GM21367 (cell line): ENCODE results near the gene TRABD2A.
A peak's percentile ranks its signal among the peaks of the same experiment; 100 is the strongest.

Experiments
- ATAC-seq: cut with Tn5 transposase; IDR thresholded peaks from one replicate; pipeline ENCODE4 v1.9.1; 2021; ENCODE audit not compliant: unreplicated experiment

TRABD2A gene

GRCh38 chr2:84854850-84855249 lies 26.0 kb downstream of the TRABD2A start:
- ATAC-seq = no peak

GRCh38 chr2:84851876-84852275 lies 29.0 kb downstream of the TRABD2A start:
- ATAC-seq = no peak

DNA sequence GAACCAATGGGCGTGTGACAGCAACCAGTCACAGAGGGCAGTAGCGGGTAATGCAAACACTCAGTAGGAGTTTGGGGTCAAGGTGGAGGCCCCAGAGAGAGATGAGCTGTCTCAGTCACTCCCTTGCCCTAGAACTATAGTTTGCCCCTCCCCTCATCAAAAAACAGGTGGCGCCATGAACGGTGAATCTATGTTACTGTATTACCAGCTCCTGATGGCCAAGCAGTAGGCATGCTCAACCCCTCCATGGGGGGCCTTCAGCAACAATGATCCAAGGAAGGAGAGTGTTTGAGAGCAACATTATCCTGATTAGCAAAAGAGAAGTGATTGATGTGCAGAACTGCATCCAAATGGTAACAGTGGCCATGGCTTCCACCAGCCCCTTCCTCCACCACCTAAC lies 30.4 kb downstream of the TRABD2A start:
- no peak for ATAC-seq

DNA sequence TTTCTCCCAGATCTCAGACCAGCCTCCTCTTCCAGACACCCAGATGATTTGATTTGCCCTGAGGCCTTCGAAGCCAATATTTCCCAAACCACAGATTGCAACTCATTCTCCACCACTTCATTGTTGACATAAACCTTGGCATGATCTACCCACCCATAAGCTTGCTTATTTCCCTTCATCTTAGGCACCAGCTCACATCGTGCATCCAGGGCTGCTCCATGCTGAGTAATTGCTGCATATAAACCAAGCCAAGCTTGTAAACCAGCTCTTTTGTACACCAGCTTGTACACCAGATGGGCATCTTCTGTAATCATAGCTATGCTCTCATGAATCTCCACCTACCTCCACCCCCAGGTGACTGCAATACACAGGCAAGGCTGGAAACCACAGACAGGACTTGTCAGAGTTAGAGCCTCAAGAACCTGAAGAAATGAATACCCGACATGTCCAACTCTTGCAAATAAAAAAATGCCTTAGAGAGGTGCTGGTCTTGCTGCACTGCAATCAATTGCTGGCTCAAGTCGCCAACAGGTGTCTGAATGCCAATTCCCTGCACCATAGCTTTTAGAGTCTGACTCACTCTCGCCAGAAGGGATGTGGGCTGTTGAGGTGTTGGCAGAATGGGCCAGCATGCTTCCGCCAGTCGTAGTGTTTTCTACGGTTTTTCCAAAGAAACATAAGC lies 31.5 kb downstream of the TRABD2A start:
- no peak for ATAC-seq

- ATAC-seq = no peak
Observed at GRCh38 chr2:84847326-84848050, 33.4 kb downstream of the TRABD2A start.

DNA sequence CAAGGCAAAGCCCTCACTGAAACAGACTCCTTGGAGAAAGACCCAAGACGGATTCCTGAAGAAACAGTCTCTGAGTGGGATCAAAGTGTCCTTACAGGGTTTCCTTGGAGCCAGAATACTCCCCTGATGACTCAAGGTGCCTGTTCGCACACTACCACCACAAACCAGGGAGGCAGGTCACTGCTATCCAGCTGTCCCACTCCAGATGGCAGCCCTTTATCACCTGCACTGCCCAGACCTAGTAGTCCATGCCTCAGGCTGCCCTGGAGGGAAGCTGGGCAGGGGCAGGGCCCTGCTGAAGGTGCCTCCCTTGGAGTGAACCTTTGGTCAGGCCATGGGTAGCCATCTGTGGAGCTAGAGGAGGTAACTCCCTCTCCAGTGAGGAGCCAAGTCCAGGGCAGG lies 34.1 kb downstream of the TRABD2A start:
- no peak for ATAC-seq

GRCh38 chr2:84846041-84846663 lies 34.7 kb downstream of the TRABD2A start:
- ATAC-seq = no peak

DNA sequence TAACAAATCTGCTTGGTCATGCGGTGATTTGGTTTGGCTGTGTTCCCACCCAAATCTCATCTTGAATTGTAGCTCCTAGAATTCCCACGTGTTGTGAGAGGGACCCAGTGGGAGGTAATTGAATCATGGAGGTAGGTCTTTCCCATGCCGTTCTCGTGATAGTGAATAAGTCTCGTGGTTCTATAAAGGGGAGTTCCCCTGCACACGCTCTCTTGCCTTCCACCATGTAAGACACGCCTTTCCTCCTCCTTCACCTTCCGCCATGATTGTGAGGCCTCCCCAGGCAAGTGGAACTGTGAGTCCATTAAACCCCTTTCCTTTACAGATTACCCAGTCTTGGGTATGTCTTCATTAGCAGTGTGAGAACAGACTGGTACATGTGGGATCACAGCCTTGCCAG lies 36.7 kb downstream of the TRABD2A start:
- no peak for ATAC-seq

DNA sequence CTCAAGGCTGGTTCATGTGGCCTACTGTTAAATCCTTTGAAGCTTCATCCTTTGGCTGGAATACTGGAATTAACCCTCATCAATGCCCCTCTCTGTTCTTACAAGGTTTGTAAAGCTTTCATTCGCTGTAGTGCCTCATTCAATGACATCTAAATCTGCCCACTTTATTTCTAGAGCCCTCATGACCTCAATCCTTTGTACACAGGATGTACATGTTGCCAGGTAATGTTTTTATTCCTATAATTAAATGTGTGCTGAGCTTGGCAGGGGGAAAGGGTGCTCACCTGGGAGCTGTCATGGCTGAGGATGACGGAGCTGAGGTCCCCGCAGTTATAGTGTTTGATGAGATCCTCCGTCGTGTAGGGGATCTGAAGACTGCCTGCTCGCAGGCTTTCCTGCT lies 39.3 kb downstream of the TRABD2A start:
- no peak for ATAC-seq

DNA sequence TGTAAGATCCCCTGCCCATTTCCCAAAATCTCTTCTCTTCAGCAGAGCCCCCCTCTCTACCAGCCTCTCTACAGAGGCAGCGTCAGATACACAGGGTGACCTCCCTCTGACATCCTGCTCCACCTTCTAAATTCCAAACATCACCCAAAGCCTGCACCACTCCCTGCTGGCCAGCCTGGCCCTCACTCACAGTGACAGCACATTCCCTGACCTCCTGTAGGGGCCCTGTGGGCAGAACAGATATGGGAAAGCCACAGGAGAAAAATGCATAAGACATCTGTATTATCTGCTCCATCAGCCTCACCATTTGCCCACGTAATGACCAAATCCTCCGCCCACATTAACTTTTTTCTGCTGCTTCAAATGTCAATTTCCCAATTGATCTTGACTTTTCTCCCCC lies 40.6 kb downstream of the TRABD2A start:
- ATAC-seq = no peak

DNA sequence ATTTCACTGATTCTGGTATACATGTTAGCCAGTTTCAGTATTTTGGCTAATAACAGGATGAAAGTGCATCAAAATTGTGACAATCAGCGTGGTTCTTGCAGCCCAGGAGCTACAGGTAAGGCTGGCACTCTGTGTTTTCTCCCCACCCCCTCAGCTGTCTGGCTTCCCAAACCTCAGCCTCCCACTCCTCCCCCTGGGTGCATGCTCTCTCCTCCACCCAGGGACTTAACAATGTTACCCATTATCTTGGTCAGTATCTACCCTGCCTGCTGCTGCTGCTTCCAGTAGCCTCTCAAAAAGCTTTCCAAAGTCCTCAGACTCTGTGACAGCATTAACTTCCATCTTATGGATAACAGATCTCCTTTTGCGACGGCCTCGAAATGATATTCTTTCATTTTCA lies 41.0 kb downstream of the TRABD2A start:
- ATAC-seq = no peak

GRCh38 chr2:84838434-84839145 lies 42.3 kb downstream of the TRABD2A start:
- no peak for ATAC-seq

DNA sequence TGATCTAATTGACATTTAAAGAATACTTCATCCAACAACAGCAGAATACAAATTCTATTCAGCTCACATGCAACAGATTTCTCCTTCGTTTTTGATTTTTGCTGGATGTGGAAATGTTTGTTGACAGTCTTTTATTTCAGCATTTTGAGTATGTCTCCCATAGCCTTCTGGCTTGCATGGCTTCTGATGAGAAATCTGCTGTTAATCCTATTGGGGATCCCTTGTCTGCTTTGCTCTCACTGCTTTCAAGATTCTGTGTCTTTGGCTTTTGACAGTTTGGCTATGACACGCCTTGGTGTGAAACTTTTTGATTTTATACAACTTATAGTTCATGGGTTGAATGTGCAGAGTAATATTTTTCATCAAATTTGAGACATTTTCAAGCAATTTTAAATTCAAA lies 44.7 kb downstream of the TRABD2A start:
- no peak for ATAC-seq

GRCh38 chr2:84833481-84834150 lies 47.3 kb downstream of the TRABD2A start:
- no peak for ATAC-seq

DNA sequence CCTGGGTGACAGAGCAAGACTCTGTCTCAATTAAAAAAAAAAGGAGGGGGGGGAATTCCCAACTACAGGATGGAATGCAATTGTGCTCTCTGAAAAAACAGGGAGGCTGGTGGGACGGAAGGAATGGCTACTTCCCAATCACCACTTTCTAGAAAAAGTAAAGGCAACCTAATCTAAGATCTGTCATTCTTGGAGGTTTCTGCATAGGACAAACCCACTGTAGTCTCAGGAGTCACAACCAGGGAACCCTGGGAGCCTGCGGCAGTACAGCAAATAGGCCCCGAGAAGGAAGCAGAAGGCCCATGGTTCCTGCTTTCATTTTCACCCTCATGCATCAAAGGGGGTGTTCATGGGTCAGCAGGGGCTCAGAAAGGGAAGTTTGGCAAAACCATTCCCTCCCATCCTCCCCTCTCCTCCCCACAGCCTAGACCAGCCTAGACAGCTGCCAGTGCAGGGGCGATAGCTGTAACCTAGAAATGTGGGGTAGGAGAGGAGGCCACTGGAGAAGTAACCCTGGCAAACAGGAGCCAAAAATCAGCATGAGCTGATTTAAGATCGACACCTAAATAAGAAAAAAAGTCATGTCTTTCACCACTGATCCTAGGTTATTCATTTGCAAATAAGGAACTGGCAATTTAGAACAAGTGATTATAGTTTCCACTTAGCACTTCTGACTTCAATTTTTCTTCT lies 48.0 kb downstream of the TRABD2A start:
- ATAC-seq = peak; percentile 76

- no peak for ATAC-seq
Observed at GRCh38 chr2:84830758-84831500, 50.0 kb downstream of the TRABD2A start.

- no peak for ATAC-seq
Observed at GRCh38 chr2:84830095-84830494, 50.8 kb downstream of the TRABD2A start.

DNA sequence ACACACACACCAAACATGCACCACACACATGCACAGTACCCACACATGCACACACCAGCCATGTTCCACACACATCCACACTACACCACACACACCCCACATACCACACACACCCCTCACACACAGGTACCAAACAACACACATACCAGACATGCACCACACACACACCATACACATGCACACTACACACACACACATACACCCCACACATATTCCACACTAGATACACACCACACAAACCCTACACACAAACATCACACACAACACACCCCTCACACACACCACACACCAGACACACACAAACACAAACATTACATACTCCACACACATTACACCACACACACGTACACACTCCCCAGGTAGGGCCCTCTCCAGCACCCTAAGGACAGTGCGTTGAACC lies 51.2 kb downstream of the TRABD2A start:
- no peak for ATAC-seq

- ATAC-seq = no peak
Observed at GRCh38 chr2:84827978-84828575, 52.8 kb downstream of the TRABD2A start.
